Measurements from ENCODE around the gene SIRT4. TPM values are rescaled to one million over a fixed set of nuclear protein-coding genes. Genes with fewer than 3 reads are reported as not detected.

The SIRT4 gene
- total RNA-seq, result 0.59 and 0.67 TPM in 2 replicates

GRCh38 chr12:120301962-120302815 is at the start of gene SIRT4:
Gene SIRT4 (plus strand): TSS chr12:120302321. CDS start chr12:120303562, 1,241 bp downstream.

GRCh38 chr12:120265473-120266179 is 36.5 kb upstream of the SIRT4 start, which contains the start of gene PXN:
Gene PXN (minus strand): TSS chr12:120265730. CDS start chr12:120265629, 101 bp downstream.

GRCh38 chr12:120292661-120293531 is 9.2 kb upstream of the SIRT4 start, which contains the start of gene RNU4-1:
Gene RNU4-1 (minus strand): TSS chr12:120293237.

GRCh38 chr12:120327593-120327992 is 25.5 kb downstream of the SIRT4 start, which contains the start of gene PLA2G1B:
Gene PLA2G1B (minus strand): TSS chr12:120327779. CDS start chr12:120327753, 26 bp downstream.

Other genes starting within 250 kb of the SIRT4 start
- 46.3 and 48.2 TPM in 2 replicates for gene RAB35, start 185.6 kb upstream of the SIRT4 start, total RNA-seq
- 72.3 and 80.8 TPM in 2 replicates for gene GCN1, start 107.6 kb upstream of the SIRT4 start, total RNA-seq
- 3,866 and 3,958 TPM in 2 replicates for gene RPLP0, start 101.2 kb upstream of the SIRT4 start, total RNA-seq
- gene PXN, start 36.6 kb upstream of the SIRT4 start, total RNA-seq, result 202 and 234 TPM in 2 replicates
- under 0.01 TPM in 2 replicates for gene RNU4-2, start 10.4 kb upstream of the SIRT4 start, total RNA-seq
- under 0.01 TPM in 2 replicates for gene RNU4-1, start 9.1 kb upstream of the SIRT4 start, total RNA-seq
- gene PLA2G1B, start 25.5 kb downstream of the SIRT4 start, total RNA-seq, result not detected in 2 replicates
- gene MSI1, start 66.8 kb downstream of the SIRT4 start, total RNA-seq, result not detected in 2 replicates
- 527 and 626 TPM in 2 replicates for gene COX6A1, start 135.8 kb downstream of the SIRT4 start, total RNA-seq
- gene TRIAP1, start 144.1 kb downstream of the SIRT4 start, total RNA-seq, result 75.9 and 81.4 TPM in 2 replicates
- gene GATC, start 144.1 kb downstream of the SIRT4 start, total RNA-seq, result 17.2 and 19.0 TPM in 2 replicates
- gene SRSF9, start 167.4 kb downstream of the SIRT4 start, total RNA-seq, result 104 and 109 TPM in 2 replicates
- gene DYNLL1, start 193.8 kb downstream of the SIRT4 start, total RNA-seq, result 569 and 585 TPM in 2 replicates
- 34.0 and 35.1 TPM in 2 replicates for gene COQ5, start 226.8 kb downstream of the SIRT4 start, total RNA-seq
- gene RNF10, start 232.0 kb downstream of the SIRT4 start, total RNA-seq, result 110 and 160 TPM in 2 replicates